HG03175 (cell line): ENCODE data around the gene ROR2.

Experiments used
- ATAC-seq: cut with Tn5 transposase; IDR thresholded peaks from one replicate; pipeline ENCODE4 v1.9.1; 2021; ENCODE audit warnings: mild to moderate bottlenecking, moderate library complexity; ENCODE audit not compliant: unreplicated experiment

ROR2 gene

GRCh38 chr9:91948597-91949391 lies 1.2 kb downstream of the ROR2 start:
- ATAC-seq = no peak

- ATAC-seq = no peak
Observed at GRCh38 chr9:91948101-91948596, 1.9 kb downstream of the ROR2 start.

GRCh38 chr9:91946653-91947488 lies 3.2 kb downstream of the ROR2 start:
- ATAC-seq = no peak

- no peak for ATAC-seq
Observed at GRCh38 chr9:91946196-91946595, 3.8 kb downstream of the ROR2 start.

- ATAC-seq = no peak
Observed at GRCh38 chr9:91945277-91946085, 4.5 kb downstream of the ROR2 start.

GRCh38 chr9:91944711-91945110 lies 5.3 kb downstream of the ROR2 start:
- no peak for ATAC-seq

GRCh38 chr9:91943478-91944470 lies 6.3 kb downstream of the ROR2 start:
- ATAC-seq = no peak

- ATAC-seq = no peak
Observed at GRCh38 chr9:91942201-91942600, 7.8 kb downstream of the ROR2 start.

- ATAC-seq = no peak
Observed at GRCh38 chr9:91939978-91940377, 10.1 kb downstream of the ROR2 start.

GRCh38 chr9:91937727-91938126 lies 12.3 kb downstream of the ROR2 start:
- ATAC-seq = no peak

GRCh38 chr9:91937056-91937455 lies 13.0 kb downstream of the ROR2 start:
- ATAC-seq = no peak

GRCh38 chr9:91935805-91936514 lies 14.1 kb downstream of the ROR2 start:
- no peak for ATAC-seq

- no peak for ATAC-seq
Observed at GRCh38 chr9:91935066-91935749, 14.8 kb downstream of the ROR2 start.

- ATAC-seq = no peak
Observed at GRCh38 chr9:91934654-91935053, 15.4 kb downstream of the ROR2 start.

GRCh38 chr9:91933556-91934352 lies 16.3 kb downstream of the ROR2 start:
- ATAC-seq = no peak

- ATAC-seq = no peak
Observed at GRCh38 chr9:91930475-91930874, 19.6 kb downstream of the ROR2 start.

GRCh38 chr9:91929331-91929730 lies 20.7 kb downstream of the ROR2 start:
- ATAC-seq = no peak
